H1 (cell line): Measurements from ENCODE around the gene NETO1. TPM values are rescaled to one million over a fixed set of nuclear protein-coding genes. Genes with fewer than 3 reads are reported as not detected.

Experiments used
- CTCF ChIA-PET: fragments of 300-600 bp; sonication (Branson Sonifier 250); formaldehyde crosslinking; loops from one replicate; lab custom pipeline; 2021; ENCODE audit not compliant: partially characterized antibody; lab: Charles Lee
- POLR2A ChIA-PET: fragments of 300-600 bp; sonication (Branson Sonifier 250); formaldehyde crosslinking; loops from one replicate; lab custom pipeline; 2021; ENCODE audit warnings: inconsistent platforms; ENCODE audit not compliant: partially characterized antibody; lab: Charles Lee
- DNase-seq, 2 experiments: peaks; one replicate each; pipeline versions ENCODE4 v3.0.0 to v3.0.0-alpha.2; 2010 to 2022; ENCODE audit warnings: low spot score in 2 of 2, low read depth in 1 of 2, mixed read lengths in 1 of 2
- FAIRE-seq: peaks from 2 replicates; lab custom pipeline; 2011; peaks lifted over from hg19 to GRCh38; lab: Jason Lieb, UNC
- H2AFZ ChIP-seq: 2 replicates; pipeline ENCODE4 v1.8.1; 2012; ENCODE audit warnings: low read length, inconsistent platforms
- H2AK5ac ChIP-seq: 2 replicates; pipeline ENCODE4 v1.6.1; 2013; ENCODE audit warnings: low read depth, low read length
- H2BK120ac ChIP-seq: replicated peaks from 2 replicates; pipeline ENCODE3; 2013; ENCODE audit warnings: low read depth, low read length, inconsistent platforms
- H2BK12ac ChIP-seq: 2 replicates; pipeline ENCODE4 v1.6.1; 2013; ENCODE audit warnings: low read depth, low read length
- H2BK15ac ChIP-seq: 2 replicates; pipeline ENCODE4 v1.6.1; 2013; ENCODE audit warnings: low read length
- H2BK20ac ChIP-seq: 2 replicates; pipeline ENCODE4 v1.6.1; 2013; ENCODE audit warnings: low read length
- H2BK5ac ChIP-seq: 2 replicates; pipeline ENCODE4 v1.6.1; 2013; ENCODE audit warnings: low read depth, low read length
- H3K14ac ChIP-seq: 2 replicates; pipeline ENCODE4 v1.6.1; 2013; ENCODE audit warnings: inconsistent platforms; ENCODE audit not compliant: insufficient read length
- H3K18ac ChIP-seq: 2 replicates; pipeline ENCODE4 v1.6.1; 2013; ENCODE audit warnings: low read length; ENCODE audit errors: extremely low read depth
- H3K23ac ChIP-seq: 2 replicates; pipeline ENCODE4 v1.6.1; 2013; ENCODE audit warnings: inconsistent platforms; ENCODE audit not compliant: insufficient read length
- H3K23me2 ChIP-seq: 2 replicates; pipeline ENCODE4 v1.6.1; 2013; ENCODE audit warnings: low read depth, low read length
- H3K27ac ChIP-seq: 2 replicates; pipeline ENCODE4 v1.6.1; 2011; ENCODE audit warnings: low read depth, low read length, inconsistent platforms
- H3K27me3 ChIP-seq, 4 experiments: replicated peaks in 1 of 4; 1 replicate in 1 of 4; 2 replicates in 3 of 4; pipeline versions ENCODE4 v1.6.1 to v1.8.1; 2011 to 2013; ENCODE audit warnings: low read length in 3 of 4, mild to moderate bottlenecking in 3 of 4, inconsistent platforms in 2 of 4, mixed read lengths in 2 of 4, moderate library complexity in 1 of 4; ENCODE audit not compliant: control insufficient read depth in 3 of 4, insufficient read depth in 3 of 4; ENCODE audit errors: extremely low read depth in 1 of 4
- H3K36me3 ChIP-seq, 4 experiments: 2 replicates each; pipeline versions ENCODE4 v1.6.1 to v1.8.1; 2011 to 2013; ENCODE audit warnings: mild to moderate bottlenecking in 4 of 4, low read length in 3 of 4, moderate library complexity in 2 of 4, control low read depth in 1 of 4, inconsistent platforms in 1 of 4; ENCODE audit not compliant: insufficient read depth in 4 of 4, control insufficient read depth in 2 of 4
- H3K4ac ChIP-seq: replicated peaks from 2 replicates; pipeline ENCODE3; 2013; ENCODE audit warnings: low read length, low read depth, mixed read lengths, inconsistent platforms; ENCODE audit not compliant: insufficient read length
- H3K4me1 ChIP-seq, 4 experiments: replicated peaks in 1 of 4; 1 replicate in 1 of 4; 2 replicates in 3 of 4; pipeline versions ENCODE4 v1.6.1 to v1.8.1; 2011 to 2013; ENCODE audit warnings: low read length in 3 of 4, inconsistent platforms in 2 of 4, mixed read lengths in 1 of 4; ENCODE audit not compliant: insufficient read depth in 4 of 4, control insufficient read depth in 3 of 4
- H3K4me2 ChIP-seq, 2 experiments: 2 replicates each; pipeline versions ENCODE4 v1.6.1 to v1.8.1; 2011 to 2013; ENCODE audit warnings: low read depth in 2 of 2, low read length in 2 of 2, control low read depth in 1 of 2, inconsistent platforms in 1 of 2, mild to moderate bottlenecking in 1 of 2; ENCODE audit not compliant: insufficient read depth in 1 of 2
- H3K4me3 ChIP-seq, 4 experiments: fragments of 200-600, 300-600 bp in 1 of 4; sonication (generic), shearing (Covaris generic), sonication (Bioruptor Twin) in 1 of 4; 2 replicates each; pipeline versions ENCODE4 v1.5.1 to v1.8.1; 2011 to 2016; ENCODE audit warnings: low read length in 4 of 4, low read depth in 3 of 4, control low read depth in 2 of 4, inconsistent platforms in 2 of 4, mild to moderate bottlenecking in 2 of 4, mixed read lengths in 1 of 4, moderate library complexity in 1 of 4; ENCODE audit not compliant: insufficient read depth in 2 of 4; ENCODE audit errors: extremely low read depth in 1 of 4
- H3K56ac ChIP-seq: replicated peaks from 2 replicates; pipeline ENCODE3; 2013; ENCODE audit warnings: low read depth, mild to moderate bottlenecking, mixed read lengths, low read length, inconsistent platforms; ENCODE audit not compliant: insufficient read length
- H3K79me1 ChIP-seq: 2 replicates; pipeline ENCODE4 v1.6.1; 2013; ENCODE audit warnings: low read depth, low read length, control low read depth
- H3K79me2 ChIP-seq, 2 experiments: 2 replicates each; pipeline versions ENCODE4 v1.6.1 to v1.8.1; 2012 to 2013; ENCODE audit warnings: low read length in 2 of 2, mild to moderate bottlenecking in 2 of 2, inconsistent platforms in 1 of 2; ENCODE audit not compliant: insufficient read depth in 2 of 2, control insufficient read depth in 1 of 2
- H3K9ac ChIP-seq, 4 experiments: replicated peaks in 1 of 4; 1 replicate in 1 of 4; 2 replicates in 3 of 4; pipeline versions ENCODE4 v1.6.1 to v1.8.1; 2011 to 2013; ENCODE audit warnings: low read depth in 3 of 4, low read length in 3 of 4, control low read depth in 2 of 4, mild to moderate bottlenecking in 2 of 4, moderate library complexity in 2 of 4, inconsistent platforms in 1 of 4; ENCODE audit errors: extremely low read depth in 1 of 4
- H3K9me3 ChIP-seq, 2 experiments: 2 replicates each; pipeline versions ENCODE4 v1.6.1 to v1.8.1; 2012 to 2013; ENCODE audit warnings: mild to moderate bottlenecking in 2 of 2, moderate library complexity in 2 of 2, control low read depth in 1 of 2, inconsistent platforms in 1 of 2, low read depth in 1 of 2, low read length in 1 of 2, mixed read lengths in 1 of 2; ENCODE audit not compliant: insufficient read depth in 2 of 2
- H4K20me1 ChIP-seq, 2 experiments: replicated peaks in 1 of 2; 2 replicates each; pipeline versions ENCODE3 to v1.8.1; 2011 to 2013; ENCODE audit warnings: inconsistent platforms in 2 of 2, low read length in 2 of 2, mild to moderate bottlenecking in 1 of 2; ENCODE audit not compliant: insufficient read depth in 2 of 2, control insufficient read depth in 1 of 2
- H4K5ac ChIP-seq: 2 replicates; pipeline ENCODE4 v1.6.1; 2013; ENCODE audit warnings: low read length, low read depth, mixed read lengths, inconsistent platforms; ENCODE audit not compliant: insufficient read length
- H4K8ac ChIP-seq: 2 replicates; pipeline ENCODE4 v1.8.0; 2013; ENCODE audit warnings: mild to moderate bottlenecking, moderate library complexity, low read length, inconsistent platforms; ENCODE audit not compliant: insufficient read depth; ENCODE audit errors: extremely low read depth
- H4K91ac ChIP-seq: replicated peaks from 2 replicates; pipeline ENCODE3; 2013; ENCODE audit warnings: low read length, mixed read lengths, inconsistent platforms; ENCODE audit not compliant: insufficient read length
- CHD1 ChIP-seq: IDR thresholded peaks from 2 replicates; pipeline ENCODE4 v1.6.1; 2012; ENCODE audit warnings: low read depth, low read length, improper control_type of control experiment
- HDAC2 ChIP-seq, 2 experiments: fragments of 300-600 bp in 1 of 2; sonication (generic) in 1 of 2; IDR thresholded peaks; 2 replicates each; pipeline ENCODE4 v1.6.1; 2011 to 2012; ENCODE audit warnings: low read depth in 2 of 2, low read length in 2 of 2, mild to moderate bottlenecking in 2 of 2, moderate library complexity in 2 of 2, borderline replicate concordance in 1 of 2, inconsistent platforms in 1 of 2
- JUND ChIP-seq: IDR thresholded peaks from 2 replicates; pipeline ENCODE4 v1.6.1; 2011; ENCODE audit warnings: mild to moderate bottlenecking, improper control_type of control experiment, low read length
- NANOG ChIP-seq: IDR thresholded peaks from 2 replicates; pipeline ENCODE4 v1.6.1; 2011; ENCODE audit warnings: low read length, low read depth, mild to moderate bottlenecking, inconsistent platforms; ENCODE audit not compliant: insufficient read depth, poor library complexity, severe bottlenecking
- SAP30 ChIP-seq: fragments of 300-600 bp; sonication (generic); IDR thresholded peaks from 2 replicates; pipeline ENCODE4 v1.7.1; 2012; ENCODE audit warnings: low read length, moderate library complexity, mild to moderate bottlenecking, inconsistent platforms; ENCODE audit not compliant: insufficient read depth, insufficient replicate concordance
- SIRT6 ChIP-seq: IDR thresholded peaks from one replicate; pipeline ENCODE4 v1.7.1; 2012; ENCODE audit warnings: low read length, inconsistent platforms
- SP4 ChIP-seq: IDR thresholded peaks from 2 replicates; pipeline ENCODE4 v1.6.1; 2012; ENCODE audit warnings: low read length, inconsistent platforms
- SRF ChIP-seq: IDR thresholded peaks from 2 replicates; pipeline ENCODE4 v1.6.1; 2011; ENCODE audit warnings: mild to moderate bottlenecking, low read depth, low read length, moderate library complexity
- WGBS, 2 experiments: shearing (Covaris generic) in 1 of 2; methylation state at CpG; one replicate each; pipeline versions ENCODE4 v1.1.6 to v1.1.7; 2013 to 2015; ENCODE audit warnings: low lambda C conversion rate in 2 of 2, mixed read lengths in 2 of 2, inconsistent platforms in 1 of 2, low coverage in 1 of 2, missing lambda C conversion rate in 1 of 2; ENCODE audit not compliant: insufficient replicate concordance in 2 of 2, insufficient coverage in 1 of 2, insufficient read length in 1 of 2; ENCODE audit errors: extremely low coverage in 1 of 2, missing lambda C conversion rate in 1 of 2; 5-methylcytosine and 5-hydroxymethylcytosine counted together
- polyA plus RNA-seq, 7 experiments: library from polyadenylated mRNA; depleted of rRNA in 3 of 7; stranded (reverse) in 5 of 7; unstranded in 2 of 7; fragments of >200 nt in 5 of 7; fragments of 200-250 nt in 2 of 7; gene quantifications; 1 replicate in 5 of 7; 2 replicates in 1 of 7; 4 replicates in 1 of 7; pipeline versions ENCODE4 v1.2.1 to v1.2.3, GENCODE V29; 2011 to 2013; ENCODE audit warnings: missing spikeins in 2 of 7, mixed read lengths in 2 of 7
- total RNA-seq: library from RNA; stranded (reverse); fragmentation: NEBNext Ultra II Directional; extraction: Animal tissue kit (Norgen Biotek cat#: 25700); gene quantifications from 2 replicates; pipeline ENCODE4 v1.2.1, GENCODE V29; 2021
- TF ChIP-seq, protein P1 (sequence below): IDR thresholded peaks from 2 replicates; pipeline ENCODE4 v1.6.1; 2012; ENCODE audit warnings: inconsistent platforms
- TF ChIP-seq, protein P2 (sequence below), 3 experiments: IDR thresholded peaks; 1 replicate in 2 of 3; 2 replicates in 1 of 3; pipeline versions ENCODE4 v1.5.1 to v1.6.1; 2011; ENCODE audit warnings: low read length in 3 of 3, mild to moderate bottlenecking in 3 of 3, inconsistent platforms in 2 of 3, low read depth in 1 of 3, moderate library complexity in 1 of 3; ENCODE audit not compliant: insufficient read depth in 1 of 3; ENCODE audit errors: control extremely low read depth in 1 of 3

NETO1 gene
- total and polyA plus RNA-seq, 2 of the 8 experiments (the other 6 are each of a cell fraction or from before 2014, with no cell fraction given) = 3.0 to 19.3 TPM

DNA sequence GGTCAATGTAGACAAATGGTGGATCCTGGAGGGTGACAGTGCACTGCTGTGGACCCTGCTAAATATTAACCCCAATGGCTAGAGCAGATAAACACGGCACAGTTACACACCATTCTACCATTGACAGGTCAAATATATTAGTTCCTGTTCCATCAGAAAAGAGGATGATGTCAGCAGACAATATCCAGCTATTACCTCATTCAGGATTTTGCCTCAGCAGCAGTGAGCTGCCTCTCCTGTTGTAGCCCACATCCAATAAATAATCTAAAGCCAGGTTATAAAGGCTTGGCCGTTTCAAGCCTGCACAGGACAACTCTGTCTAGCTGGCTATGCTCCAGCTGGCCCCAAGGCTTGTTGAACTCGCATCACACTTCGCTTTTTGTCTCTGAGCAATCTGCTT, 31.6 kb upstream of the NETO1 start:
- 88% methylated on average over 4 of the region's 4 CpGs; no CpG with 5 or more reads in 1 of the 2 experiments for WGBS, 2 experiments
- no peak overlapping the region for H3K4me2 ChIP-seq
- H4K20me1 ChIP-seq = no peaks in the 10 kb centered on the region
- no peak overlapping the region for H3K4me3 ChIP-seq
- no peak overlapping the region for H2AFZ ChIP-seq
- no peak overlapping the region for H4K8ac ChIP-seq
- H3K27me3 ChIP-seq = no peaks in the 10 kb centered on the region
- H4K5ac ChIP-seq = no peak overlapping the region
- no peak overlapping the region for H3K18ac ChIP-seq
- H2BK120ac ChIP-seq = no peak overlapping the region
- ChIA-PET CTCF (no interaction called here), POLR2A (interaction anchor here (0.6 kb wide), 1 partner anchor 30 kb away, joined by 3 read pairs; no protein-coding TSS in a partner anchor)
- H2BK12ac ChIP-seq = no peak overlapping the region
- H3K56ac ChIP-seq = no peak overlapping the region
- H3K14ac ChIP-seq = no peak overlapping the region
- H4K91ac ChIP-seq = no peak overlapping the region
- no peak overlapping the region for H3K9ac ChIP-seq
- no peaks in the 10 kb centered on the region for H3K36me3 ChIP-seq
- H2AK5ac ChIP-seq = no peak overlapping the region
- FAIRE-seq (no peak), DNase-seq (no peak)
- H3K23me2 ChIP-seq = no peaks in the 10 kb centered on the region
- H3K79me2 ChIP-seq = no peaks in the 10 kb centered on the region
- no peaks in the 10 kb centered on the region for H3K4me1 ChIP-seq
- no peaks in the 10 kb centered on the region for H3K9me3 ChIP-seq
- H3K79me1 ChIP-seq = no peaks in the 10 kb centered on the region
- H3K27ac ChIP-seq = no peak overlapping the region
- H3K23ac ChIP-seq = no peak overlapping the region
- no peak overlapping the region for H2BK15ac ChIP-seq
- H2BK20ac ChIP-seq = no peak overlapping the region
- no peak overlapping the region for H3K4ac ChIP-seq
- no peak overlapping the region for H2BK5ac ChIP-seq
- no peak for TF ChIP-seq SIRT6
- TF ChIP-seq HDAC2 (IDR thresholded peaks at IDR 0.05; ENCODE audit: borderline replicate concordance in 1 of 2, low read depth in 2 of 2, low read length in 2 of 2) = no peak
- TF ChIP-seq, protein P1, sequence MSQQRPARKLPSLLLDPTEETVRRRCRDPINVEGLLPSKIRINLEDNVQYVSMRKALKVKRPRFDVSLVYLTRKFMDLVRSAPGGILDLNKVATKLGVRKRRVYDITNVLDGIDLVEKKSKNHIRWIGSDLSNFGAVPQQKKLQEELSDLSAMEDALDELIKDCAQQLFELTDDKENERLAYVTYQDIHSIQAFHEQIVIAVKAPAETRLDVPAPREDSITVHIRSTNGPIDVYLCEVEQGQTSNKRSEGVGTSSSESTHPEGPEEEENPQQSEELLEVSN = no peak
- no peak for TF ChIP-seq NANOG
- no peak for TF ChIP-seq SP4
- no peak for TF ChIP-seq SRF
- TF ChIP-seq, protein P2, sequence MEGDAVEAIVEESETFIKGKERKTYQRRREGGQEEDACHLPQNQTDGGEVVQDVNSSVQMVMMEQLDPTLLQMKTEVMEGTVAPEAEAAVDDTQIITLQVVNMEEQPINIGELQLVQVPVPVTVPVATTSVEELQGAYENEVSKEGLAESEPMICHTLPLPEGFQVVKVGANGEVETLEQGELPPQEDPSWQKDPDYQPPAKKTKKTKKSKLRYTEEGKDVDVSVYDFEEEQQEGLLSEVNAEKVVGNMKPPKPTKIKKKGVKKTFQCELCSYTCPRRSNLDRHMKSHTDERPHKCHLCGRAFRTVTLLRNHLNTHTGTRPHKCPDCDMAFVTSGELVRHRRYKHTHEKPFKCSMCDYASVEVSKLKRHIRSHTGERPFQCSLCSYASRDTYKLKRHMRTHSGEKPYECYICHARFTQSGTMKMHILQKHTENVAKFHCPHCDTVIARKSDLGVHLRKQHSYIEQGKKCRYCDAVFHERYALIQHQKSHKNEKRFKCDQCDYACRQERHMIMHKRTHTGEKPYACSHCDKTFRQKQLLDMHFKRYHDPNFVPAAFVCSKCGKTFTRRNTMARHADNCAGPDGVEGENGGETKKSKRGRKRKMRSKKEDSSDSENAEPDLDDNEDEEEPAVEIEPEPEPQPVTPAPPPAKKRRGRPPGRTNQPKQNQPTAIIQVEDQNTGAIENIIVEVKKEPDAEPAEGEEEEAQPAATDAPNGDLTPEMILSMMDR (IDR thresholded peaks at IDR 0.05; ENCODE audit: control extremely low read depth in 1 of 3, insufficient read depth in 1 of 3, low read depth in 1 of 3, low read length in 3 of 3) = no peak
- no peak for TF ChIP-seq SAP30
- no peak for TF ChIP-seq CHD1
- TF ChIP-seq JUND = no peak
